HepG2 (cell line): ENCODE measurements around the gene NR2F1-AS1. TPM values are rescaled to one million over a fixed set of nuclear protein-coding genes. Genes with fewer than 3 reads are reported as not detected.

ENCODE experiments used
- CBX5 ChIP-seq: sonication (generic); formaldehyde crosslinking; IDR thresholded peaks from 2 replicates; pipeline ENCODE4 v1.4.0; 2020; ENCODE audit warnings: missing genetic modification reagents, borderline replicate concordance
- CREB1 ChIP-seq, 2 experiments: fragments of 450-650 bp in 1 of 2; IDR thresholded peaks; 2 replicates each; pipeline ENCODE4 v1.6.1; 2016 to 2017; ENCODE audit warnings: control low read depth in 1 of 2, mild to moderate bottlenecking in 1 of 2, missing compliant biosample characterization in 1 of 2, missing genetic modification characterization in 1 of 2
- DR1 ChIP-seq: sonication (generic); formaldehyde crosslinking; IDR thresholded peaks from 2 replicates; pipeline ENCODE4 v1.8.0; 2021; ENCODE audit warnings: mild to moderate bottlenecking, missing genetic modification reagents, inconsistent platforms
- IKZF1 ChIP-seq: fragments of 450-650 bp; IDR thresholded peaks from 2 replicates; pipeline ENCODE4 v1.7.1; 2016
- NFKB2 ChIP-seq: sonication (generic); formaldehyde crosslinking; IDR thresholded peaks from 2 replicates; pipeline ENCODE4 v1.4.0; 2020; ENCODE audit warnings: missing genetic modification reagents, borderline replicate concordance
- ONECUT2 ChIP-seq: sonication (generic); formaldehyde crosslinking; IDR thresholded peaks from 2 replicates; pipeline ENCODE4 v1.4.0; 2020; ENCODE audit warnings: missing genetic modification reagents
- RBFOX2 ChIP-seq: fragments of 200-400 bp; formaldehyde crosslinking; IDR thresholded peaks from 2 replicates; pipeline ENCODE4 v1.6.1; 2017; ENCODE audit warnings: low read depth, mild to moderate bottlenecking, low read length
- SKI ChIP-seq: fragments of 450-650 bp; IDR thresholded peaks from one replicate; pipeline ENCODE4 v1.6.1; 2018; ENCODE audit warnings: mild to moderate bottlenecking; ENCODE audit not compliant: partially characterized antibody
- SOX5 ChIP-seq: IDR thresholded peaks from 2 replicates; pipeline ENCODE4 v1.6.1; 2016; ENCODE audit warnings: borderline replicate concordance
- TCF7L2 ChIP-seq: IDR thresholded peaks from 2 replicates; pipeline ENCODE4 v1.6.1; 2011; ENCODE audit warnings: mild to moderate bottlenecking, low read depth, low read length, moderate library complexity
- ZC3H13 ChIP-seq: sonication (generic); formaldehyde crosslinking; IDR thresholded peaks from 2 replicates; pipeline ENCODE4 v1.8.1; 2023; ENCODE audit warnings: mild to moderate bottlenecking, missing genetic modification reagents, moderate library complexity
- ZFYVE20 ChIP-seq: sonication (generic); formaldehyde crosslinking; IDR thresholded peaks from 2 replicates; pipeline ENCODE4 v1.8.0; 2023; ENCODE audit warnings: low read depth, mild to moderate bottlenecking, moderate library complexity, missing genetic modification reagents, borderline replicate concordance
- ZKSCAN5 ChIP-seq: sonication (generic); formaldehyde crosslinking; IDR thresholded peaks from 2 replicates; pipeline ENCODE4 v1.5.1; 2020; ENCODE audit warnings: mild to moderate bottlenecking, missing genetic modification reagents
- ZNF331 ChIP-seq: sonication (generic); formaldehyde crosslinking; IDR thresholded peaks from 2 replicates; pipeline ENCODE4 v1.4.0; 2020; ENCODE audit warnings: missing genetic modification reagents
- ZNF552 ChIP-seq: sonication (generic); formaldehyde crosslinking; IDR thresholded peaks from 2 replicates; pipeline ENCODE4 v1.9.0; 2022; ENCODE audit warnings: missing genetic modification reagents, mild to moderate bottlenecking, borderline replicate concordance
- ZNF607 ChIP-seq: sonication (generic); formaldehyde crosslinking; IDR thresholded peaks from 2 replicates; pipeline ENCODE4 v1.5.1; 2020; ENCODE audit warnings: missing genetic modification reagents, mild to moderate bottlenecking, borderline replicate concordance
- ZNF614 ChIP-seq: IDR thresholded peaks from 2 replicates; pipeline ENCODE4 v1.6.1; 2018; ENCODE audit warnings: missing biosample characterization, missing genetic modification reagents, inconsistent platforms, borderline replicate concordance
- ZNF644 ChIP-seq: IDR thresholded peaks from 2 replicates; pipeline ENCODE4 v1.6.1; 2016; ENCODE audit warnings: low read depth
- ZNF672 ChIP-seq: sonication (generic); formaldehyde crosslinking; IDR thresholded peaks from 2 replicates; pipeline ENCODE4 v1.8.1; 2022; ENCODE audit warnings: missing genetic modification reagents
- ZNF891 ChIP-seq: sonication (generic); formaldehyde crosslinking; IDR thresholded peaks from 2 replicates; pipeline ENCODE4 v1.5.0; 2020; ENCODE audit warnings: mild to moderate bottlenecking, missing genetic modification reagents
- polyA plus RNA-seq, 8 experiments: library from polyadenylated mRNA; depleted of rRNA in 3 of 8; stranded (reverse) in 7 of 8; unstranded in 1 of 8; fragments of >200 nt; fragmentation: Illumina TruSeq in 4 of 8; extraction: Trizol in 4 of 8; gene quantifications; 2 replicates each; pipeline versions ENCODE4 v1.2.1 to v1.2.3, GENCODE V29; 2011 to 2016; ENCODE audit warnings: low read depth in 4 of 8, missing spikeins in 1 of 8, mixed read lengths in 1 of 8; ENCODE audit not compliant: insufficient read depth in 1 of 8
- total RNA-seq, 5 experiments: library from RNA; depleted of rRNA; stranded (reverse); fragments of >200 nt; fragmentation: Illumina TruSeq; extraction: Trizol; gene quantifications; 2 replicates each; pipeline ENCODE4 v1.2.3, GENCODE V29; 2016; ENCODE audit warnings: low read depth in 1 of 5
- TF ChIP-seq, protein P1 (sequence below): sonication (generic); formaldehyde crosslinking; conservative IDR thresholded peaks from 2 replicates; pipeline ENCODE4 v1.8.1; 2023; ENCODE audit warnings: missing genetic modification reagents
- TF ChIP-seq, protein P2 (sequence below): sonication (generic); formaldehyde crosslinking; IDR thresholded peaks from 2 replicates; pipeline ENCODE4 v1.4.0; 2020; ENCODE audit warnings: missing genetic modification reagents, borderline replicate concordance
- TF ChIP-seq, protein P3 (sequence below): IDR thresholded peaks from 2 replicates; pipeline ENCODE4 v1.6.1; 2016; ENCODE audit warnings: missing compliant biosample characterization, missing genetic modification reagents, borderline replicate concordance
- TF ChIP-seq, protein P4 (sequence below): sonication (generic); formaldehyde crosslinking; IDR thresholded peaks from 2 replicates; pipeline ENCODE4 v1.4.0; 2020; ENCODE audit warnings: missing genetic modification reagents, mild to moderate bottlenecking, borderline replicate concordance

NR2F1-AS1 gene
- total and polyA plus RNA-seq, 2 of the 13 experiments (the other 11 are each of a cell fraction or from before 2014, with no cell fraction given), result 2.8 TPM

DNA sequence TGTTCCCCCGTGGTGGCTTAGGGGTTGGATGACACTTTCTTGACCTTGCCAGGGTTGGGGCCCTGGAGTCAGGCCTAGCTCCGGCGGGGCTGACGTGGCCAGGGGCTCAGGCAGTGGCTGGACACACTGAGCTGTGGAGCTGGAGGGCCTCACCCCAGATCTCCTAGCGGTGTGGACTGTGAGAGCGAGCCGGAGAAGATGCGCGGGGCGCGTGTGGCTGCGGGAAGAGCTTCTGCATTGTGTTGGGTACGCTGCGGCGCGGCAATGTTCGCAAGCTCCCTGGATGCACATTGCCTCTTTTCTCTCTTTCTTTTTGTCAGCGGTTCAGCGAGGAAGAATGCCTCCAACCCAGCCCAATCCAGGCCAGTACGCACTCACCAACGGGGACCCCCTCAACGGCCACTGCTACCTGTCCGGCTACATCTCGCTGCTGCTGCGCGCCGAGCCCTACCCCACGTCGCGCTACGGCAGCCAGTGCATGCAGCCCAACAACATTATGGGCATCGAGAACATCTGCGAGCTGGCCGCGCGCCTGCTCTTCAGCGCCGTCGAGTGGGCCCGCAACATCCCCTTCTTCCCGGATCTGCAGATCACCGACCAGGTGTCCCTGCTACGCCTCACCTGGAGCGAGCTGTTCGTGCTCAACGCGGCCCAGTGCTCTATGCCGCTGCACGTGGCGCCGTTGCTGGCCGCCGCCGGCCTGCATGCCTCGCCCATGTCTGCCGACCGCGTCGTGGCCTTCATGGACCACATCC, 6.8 kb upstream of the NR2F1-AS1 start (continued):
- TF ChIP-seq DR1 (CRISPR knock-in tag) (no peak), SKI (no peak), SOX5 (CRISPR knock-in tag) (no peak), ZNF644 (no peak), ZNF552 (CRISPR knock-in tag) (no peak), ZNF891 (no peak), ZKSCAN5 (CRISPR knock-in tag) (no peak), NFKB2 (CRISPR knock-in tag) (peak; percentile 35; the same call in 1 of the 2 replicates), IKZF1 (no peak), ZC3H13 (CRISPR knock-in tag) (0 out of 2 replicates have a peak, but pooled peaks have one; percentile 24), ZNF614 (CRISPR knock-in tag) (no peak), ZNF672 (CRISPR knock-in tag) (no peak), ONECUT2 (CRISPR knock-in tag) (no peak), CBX5 (CRISPR knock-in tag) (no peak), ZFYVE20 (CRISPR knock-in tag) (no peak), ZNF607 (no peak), RBFOX2 (peak; percentile 84), ZNF331 (CRISPR knock-in tag) (no peak), TCF7L2 (no peak), CREB1 (IDR thresholded peaks at IDR 0.05) (no peak), CREB1 (CRISPR knock-in tag; IDR thresholded peaks at IDR 0.05) (no peak)
- TF ChIP-seq, protein P1, sequence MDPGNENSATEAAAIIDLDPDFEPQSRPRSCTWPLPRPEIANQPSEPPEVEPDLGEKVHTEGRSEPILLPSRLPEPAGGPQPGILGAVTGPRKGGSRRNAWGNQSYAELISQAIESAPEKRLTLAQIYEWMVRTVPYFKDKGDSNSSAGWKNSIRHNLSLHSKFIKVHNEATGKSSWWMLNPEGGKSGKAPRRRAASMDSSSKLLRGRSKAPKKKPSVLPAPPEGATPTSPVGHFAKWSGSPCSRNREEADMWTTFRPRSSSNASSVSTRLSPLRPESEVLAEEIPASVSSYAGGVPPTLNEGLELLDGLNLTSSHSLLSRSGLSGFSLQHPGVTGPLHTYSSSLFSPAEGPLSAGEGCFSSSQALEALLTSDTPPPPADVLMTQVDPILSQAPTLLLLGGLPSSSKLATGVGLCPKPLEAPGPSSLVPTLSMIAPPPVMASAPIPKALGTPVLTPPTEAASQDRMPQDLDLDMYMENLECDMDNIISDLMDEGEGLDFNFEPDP (CRISPR knock-in tag), result no peak
- TF ChIP-seq, protein P2, sequence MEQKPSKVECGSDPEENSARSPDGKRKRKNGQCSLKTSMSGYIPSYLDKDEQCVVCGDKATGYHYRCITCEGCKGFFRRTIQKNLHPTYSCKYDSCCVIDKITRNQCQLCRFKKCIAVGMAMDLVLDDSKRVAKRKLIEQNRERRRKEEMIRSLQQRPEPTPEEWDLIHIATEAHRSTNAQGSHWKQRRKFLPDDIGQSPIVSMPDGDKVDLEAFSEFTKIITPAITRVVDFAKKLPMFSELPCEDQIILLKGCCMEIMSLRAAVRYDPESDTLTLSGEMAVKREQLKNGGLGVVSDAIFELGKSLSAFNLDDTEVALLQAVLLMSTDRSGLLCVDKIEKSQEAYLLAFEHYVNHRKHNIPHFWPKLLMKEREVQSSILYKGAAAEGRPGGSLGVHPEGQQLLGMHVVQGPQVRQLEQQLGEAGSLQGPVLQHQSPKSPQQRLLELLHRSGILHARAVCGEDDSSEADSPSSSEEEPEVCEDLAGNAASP, result no peak
- TF ChIP-seq, protein P3, sequence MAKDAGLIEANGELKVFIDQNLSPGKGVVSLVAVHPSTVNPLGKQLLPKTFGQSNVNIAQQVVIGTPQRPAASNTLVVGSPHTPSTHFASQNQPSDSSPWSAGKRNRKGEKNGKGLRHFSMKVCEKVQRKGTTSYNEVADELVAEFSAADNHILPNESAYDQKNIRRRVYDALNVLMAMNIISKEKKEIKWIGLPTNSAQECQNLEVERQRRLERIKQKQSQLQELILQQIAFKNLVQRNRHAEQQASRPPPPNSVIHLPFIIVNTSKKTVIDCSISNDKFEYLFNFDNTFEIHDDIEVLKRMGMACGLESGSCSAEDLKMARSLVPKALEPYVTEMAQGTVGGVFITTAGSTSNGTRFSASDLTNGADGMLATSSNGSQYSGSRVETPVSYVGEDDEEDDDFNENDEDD, result no peak
- TF ChIP-seq, protein P4, sequence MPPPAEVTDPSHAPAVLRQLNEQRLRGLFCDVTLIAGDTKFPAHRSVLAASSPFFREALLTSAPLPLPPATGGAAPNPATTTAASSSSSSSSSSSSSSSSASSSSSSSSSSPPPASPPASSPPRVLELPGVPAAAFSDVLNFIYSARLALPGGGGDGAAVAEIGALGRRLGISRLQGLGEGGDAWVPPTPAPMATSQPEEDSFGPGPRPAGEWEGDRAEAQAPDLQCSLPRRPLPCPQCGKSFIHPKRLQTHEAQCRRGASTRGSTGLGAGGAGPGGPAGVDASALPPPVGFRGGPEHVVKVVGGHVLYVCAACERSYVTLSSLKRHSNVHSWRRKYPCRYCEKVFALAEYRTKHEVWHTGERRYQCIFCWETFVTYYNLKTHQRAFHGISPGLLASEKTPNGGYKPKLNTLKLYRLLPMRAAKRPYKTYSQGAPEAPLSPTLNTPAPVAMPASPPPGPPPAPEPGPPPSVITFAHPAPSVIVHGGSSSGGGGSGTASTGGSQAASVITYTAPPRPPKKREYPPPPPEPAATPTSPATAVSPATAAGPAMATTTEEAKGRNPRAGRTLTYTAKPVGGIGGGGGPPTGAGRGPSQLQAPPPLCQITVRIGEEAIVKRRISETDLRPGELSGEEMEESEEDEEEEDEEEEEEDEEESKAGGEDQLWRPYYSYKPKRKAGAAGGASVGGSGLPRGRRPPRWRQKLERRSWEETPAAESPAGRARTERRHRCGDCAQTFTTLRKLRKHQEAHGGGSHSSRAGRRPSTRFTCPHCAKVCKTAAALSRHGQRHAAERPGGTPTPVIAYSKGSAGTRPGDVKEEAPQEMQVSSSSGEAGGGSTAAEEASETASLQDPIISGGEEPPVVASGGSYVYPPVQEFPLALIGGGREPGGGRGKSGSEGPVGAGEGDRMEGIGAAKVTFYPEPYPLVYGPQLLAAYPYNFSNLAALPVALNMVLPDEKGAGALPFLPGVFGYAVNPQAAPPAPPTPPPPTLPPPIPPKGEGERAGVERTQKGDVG (CRISPR knock-in tag), result peak; percentile 75; the same call in 1 of the 2 replicates
